ENCODE data around the gene NFIB. TPM values are rescaled to one million over a fixed set of nuclear protein-coding genes. Genes with fewer than 3 reads are reported as not detected.

Gene NFIB
- total and polyA plus RNA-seq, 2 donors (not counting 1 experiment from before 2014, with no cell fraction given): 29.3 to 36.3 TPM

DNA sequence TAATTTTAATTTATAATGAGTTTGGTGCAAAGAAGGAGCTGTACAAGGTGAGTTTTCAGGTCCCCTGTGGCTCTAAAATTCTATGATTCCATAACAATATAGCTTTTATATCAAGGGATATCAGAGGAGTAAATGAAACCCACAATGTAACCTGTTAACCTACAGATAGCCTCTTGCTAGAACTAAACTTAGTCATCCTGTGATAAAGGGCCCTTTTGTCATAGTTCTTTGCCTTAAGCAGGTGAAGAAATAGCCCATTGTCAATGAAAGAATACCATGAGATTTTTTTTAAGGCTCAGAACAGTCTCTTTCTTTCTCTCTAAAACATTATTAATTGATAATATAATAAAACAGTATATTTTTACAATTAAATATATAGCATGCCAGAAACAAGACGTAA is 127.8 kb downstream of the NFIB start:
- no peak overlapping the region for H2AFZ ChIP-seq (ENCODE audit: low read length)
- H3K4me1 ChIP-seq (ENCODE audit: control insufficient read depth, extremely low read depth, insufficient read depth, low read length): no peaks in the 10 kb centered on the region
- TF ChIP-seq EZH2 (IDR thresholded peaks at IDR 0.05; ENCODE audit: low read length, missing control alignments): no peak
- TF ChIP-seq, protein P1, sequence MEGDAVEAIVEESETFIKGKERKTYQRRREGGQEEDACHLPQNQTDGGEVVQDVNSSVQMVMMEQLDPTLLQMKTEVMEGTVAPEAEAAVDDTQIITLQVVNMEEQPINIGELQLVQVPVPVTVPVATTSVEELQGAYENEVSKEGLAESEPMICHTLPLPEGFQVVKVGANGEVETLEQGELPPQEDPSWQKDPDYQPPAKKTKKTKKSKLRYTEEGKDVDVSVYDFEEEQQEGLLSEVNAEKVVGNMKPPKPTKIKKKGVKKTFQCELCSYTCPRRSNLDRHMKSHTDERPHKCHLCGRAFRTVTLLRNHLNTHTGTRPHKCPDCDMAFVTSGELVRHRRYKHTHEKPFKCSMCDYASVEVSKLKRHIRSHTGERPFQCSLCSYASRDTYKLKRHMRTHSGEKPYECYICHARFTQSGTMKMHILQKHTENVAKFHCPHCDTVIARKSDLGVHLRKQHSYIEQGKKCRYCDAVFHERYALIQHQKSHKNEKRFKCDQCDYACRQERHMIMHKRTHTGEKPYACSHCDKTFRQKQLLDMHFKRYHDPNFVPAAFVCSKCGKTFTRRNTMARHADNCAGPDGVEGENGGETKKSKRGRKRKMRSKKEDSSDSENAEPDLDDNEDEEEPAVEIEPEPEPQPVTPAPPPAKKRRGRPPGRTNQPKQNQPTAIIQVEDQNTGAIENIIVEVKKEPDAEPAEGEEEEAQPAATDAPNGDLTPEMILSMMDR (conservative IDR thresholded peaks at IDR 0.05 in 1 of 2, IDR thresholded peaks at IDR 0.05 in 1 of 2; ENCODE audit: low read depth in 1 of 2, low read length in 2 of 2): no peak
- no peak overlapping the region for H3K27ac ChIP-seq (ENCODE audit: insufficient read depth, low read length)
- H3K9me3 ChIP-seq (ENCODE audit: control insufficient read depth, insufficient read depth, low read depth, low read length): no peaks in the 10 kb centered on the region
- H3K27me3 ChIP-seq (ENCODE audit: control insufficient read depth, insufficient read depth, low read length): no peaks in the 10 kb centered on the region
- DNase-seq (ENCODE audit: low read depth in 2 of 2): no peak
- H3K79me2 ChIP-seq (ENCODE audit: control insufficient read depth, insufficient read depth, low read length): no peaks in the 10 kb centered on the region
- no peak overlapping the region for H3K4me3 ChIP-seq (replicated peaks in 1 of 4; ENCODE audit: control extremely low read depth in 1 of 4, insufficient read depth in 1 of 4, low read depth in 3 of 4, low read length in 4 of 4)
- no peak overlapping the region for H3K9ac ChIP-seq (ENCODE audit: insufficient read depth, low read length)
- no peaks in the 10 kb centered on the region for H4K20me1 ChIP-seq (ENCODE audit: control insufficient read depth, extremely low read depth, insufficient read depth, low read length)
- H3K4me2 ChIP-seq (ENCODE audit: extremely low read depth, insufficient read depth, low read length): no peak overlapping the region
- H3K36me3 ChIP-seq (ENCODE audit: control insufficient read depth, insufficient read depth, low read length): no peaks in the 10 kb centered on the region

DNA sequence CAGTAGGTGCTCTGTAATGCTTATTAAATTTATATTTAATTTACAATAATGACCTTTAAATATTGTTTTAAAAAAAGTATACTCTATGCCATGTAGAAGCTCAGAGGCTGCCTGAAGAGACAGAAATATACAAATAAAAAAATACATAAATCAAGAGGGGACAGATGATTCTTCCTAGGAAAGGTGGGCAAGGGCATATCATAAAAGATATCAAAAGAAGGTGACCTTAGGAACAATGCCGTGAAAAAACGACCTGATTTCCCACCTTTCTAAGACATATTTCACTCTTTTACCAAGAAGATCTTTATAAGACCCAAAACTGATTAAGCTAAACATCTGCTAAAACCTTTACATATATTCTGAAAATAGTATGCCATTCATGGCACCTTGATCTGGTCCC is 128.9 kb downstream of the NFIB start:
- Histone ChIP-seq H3K4me2 (ENCODE audit: extremely low read depth, insufficient read depth, low read length) (no peak overlapping the region), H3K9ac (ENCODE audit: insufficient read depth, low read length) (no peak overlapping the region), H3K27me3 (ENCODE audit: control insufficient read depth, insufficient read depth, low read length) (no peaks in the 10 kb centered on the region), H3K9me3 (ENCODE audit: control insufficient read depth, insufficient read depth, low read depth, low read length) (no peaks in the 10 kb centered on the region), H2AFZ (ENCODE audit: low read length) (no peak overlapping the region), H3K79me2 (ENCODE audit: control insufficient read depth, insufficient read depth, low read length) (no peaks in the 10 kb centered on the region), H3K4me1 (ENCODE audit: control insufficient read depth, extremely low read depth, insufficient read depth, low read length) (no peaks in the 10 kb centered on the region), H3K27ac (ENCODE audit: insufficient read depth, low read length) (no peak overlapping the region), H4K20me1 (ENCODE audit: control insufficient read depth, extremely low read depth, insufficient read depth, low read length) (no peaks in the 10 kb centered on the region), H3K4me3 (replicated peaks in 1 of 4; ENCODE audit: control extremely low read depth in 1 of 4, insufficient read depth in 1 of 4, low read depth in 3 of 4, low read length in 4 of 4) (no peak overlapping the region), H3K36me3 (ENCODE audit: control insufficient read depth, insufficient read depth, low read length) (no peaks in the 10 kb centered on the region)
- TF ChIP-seq, protein P1 (conservative IDR thresholded peaks at IDR 0.05 in 1 of 2, IDR thresholded peaks at IDR 0.05 in 1 of 2; ENCODE audit: low read depth in 1 of 2, low read length in 2 of 2): no peak
- no peak for TF ChIP-seq EZH2 (IDR thresholded peaks at IDR 0.05; ENCODE audit: low read length, missing control alignments)
- no peak for DNase-seq (ENCODE audit: low read depth in 2 of 2)

DNA sequence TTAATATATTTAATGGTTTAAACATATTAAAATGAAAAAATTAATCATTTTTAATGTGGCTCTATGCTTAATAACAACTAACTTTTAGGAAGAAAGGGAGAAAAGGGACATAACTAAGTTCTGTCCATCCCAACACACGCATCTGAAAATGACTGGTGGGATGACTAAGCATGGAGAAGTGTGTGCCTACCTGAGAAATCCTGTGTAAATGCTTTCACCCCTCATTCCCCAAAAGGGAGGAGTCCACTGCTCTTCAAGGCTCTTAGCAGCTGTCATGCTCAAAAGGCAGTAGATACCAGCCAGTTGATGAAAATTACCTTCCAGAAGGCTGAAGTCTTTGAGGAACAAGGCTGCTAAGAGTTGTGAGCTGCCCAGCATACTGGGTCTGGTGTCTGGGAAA is 130.9 kb downstream of the NFIB start:
- Histone ChIP-seq H3K9ac (ENCODE audit: insufficient read depth, low read length) (no peak overlapping the region), H2AFZ (ENCODE audit: low read length) (no peak overlapping the region), H3K27ac (ENCODE audit: insufficient read depth, low read length) (no peak overlapping the region), H3K4me2 (ENCODE audit: extremely low read depth, insufficient read depth, low read length) (no peak overlapping the region), H3K9me3 (ENCODE audit: control insufficient read depth, insufficient read depth, low read depth, low read length) (no peaks in the 10 kb centered on the region), H3K4me3 (replicated peaks in 1 of 4; ENCODE audit: control extremely low read depth in 1 of 4, insufficient read depth in 1 of 4, low read depth in 3 of 4, low read length in 4 of 4) (no peak overlapping the region), H3K4me1 (ENCODE audit: control insufficient read depth, extremely low read depth, insufficient read depth, low read length) (no peaks in the 10 kb centered on the region), H3K79me2 (ENCODE audit: control insufficient read depth, insufficient read depth, low read length) (no peaks in the 10 kb centered on the region), H3K36me3 (ENCODE audit: control insufficient read depth, insufficient read depth, low read length) (no peaks in the 10 kb centered on the region), H4K20me1 (ENCODE audit: control insufficient read depth, extremely low read depth, insufficient read depth, low read length) (no peaks in the 10 kb centered on the region), H3K27me3 (ENCODE audit: control insufficient read depth, insufficient read depth, low read length) (no peaks in the 10 kb centered on the region)
- DNase-seq (ENCODE audit: low read depth in 2 of 2): no peak
- TF ChIP-seq, protein P1 (conservative IDR thresholded peaks at IDR 0.05 in 1 of 2, IDR thresholded peaks at IDR 0.05 in 1 of 2; ENCODE audit: low read depth in 1 of 2, low read length in 2 of 2): no peak
